Measurements from ENCODE around the gene ENPP1. TPM values are rescaled to one million over a fixed set of nuclear protein-coding genes. Genes with fewer than 3 reads are reported as not detected.

ENPP1 gene
- total and polyA plus RNA-seq, 2 of the 4 experiments (the other 2 are of a cell fraction), result 10.9 to 38.9 TPM

DNA sequence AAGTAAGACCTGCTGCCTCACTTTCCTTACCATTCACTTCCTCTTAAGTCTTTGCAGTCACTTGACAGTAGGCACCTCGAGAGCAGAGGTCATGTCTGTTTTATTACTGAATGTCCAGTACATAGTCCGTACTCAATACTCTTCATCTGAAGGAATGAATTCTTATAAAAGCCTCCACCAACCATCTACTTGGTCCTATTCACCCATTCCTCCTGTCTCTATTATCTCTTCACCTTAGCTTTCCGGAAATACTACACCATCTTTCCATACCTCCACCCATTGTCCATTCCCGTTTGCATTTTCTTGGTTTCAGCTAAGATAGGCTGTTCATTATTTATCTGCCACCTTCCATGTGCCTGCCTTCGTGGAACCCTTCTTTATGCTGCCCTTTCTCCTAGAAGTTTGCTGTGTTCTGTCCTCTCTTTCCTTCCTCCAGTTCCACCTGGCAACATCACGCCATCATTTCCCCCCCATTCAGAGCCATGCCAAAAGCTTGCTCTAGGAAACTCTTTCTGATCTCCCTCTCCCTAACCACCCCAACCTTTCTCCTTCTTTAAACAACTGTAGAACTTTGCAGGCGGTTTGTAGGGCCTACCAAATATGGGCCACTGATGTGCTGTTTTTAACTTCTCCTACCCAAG, 38.3 kb downstream of the ENPP1 start:
- Histone ChIP-seq H3K14ac (replicated peaks; ENCODE audit: low read depth, low read length) (no peak overlapping the region), H3K9me1 (ENCODE audit: insufficient read depth, low read length) (no peaks in the 10 kb centered on the region), H3K56ac (ENCODE audit: extremely low read depth, insufficient read depth, low read length) (no peak overlapping the region), H3K4me1 (ENCODE audit: control insufficient read depth, insufficient read depth, low read length) (peaks cover 5% of the 10 kb centered on the region), H4K20me1 (ENCODE audit: insufficient read depth, low read length) (no peaks in the 10 kb centered on the region), H4K5ac (ENCODE audit: low read depth, low read length) (no peak overlapping the region), H2AK9ac (replicated peaks; ENCODE audit: low read depth, low read length, poor library complexity) (no peak overlapping the region), H3K18ac (ENCODE audit: low read depth, low read length) (no peak overlapping the region), H2AFZ (replicated peaks; ENCODE audit: low read length, poor library complexity) (no peak overlapping the region), H4K8ac (ENCODE audit: low read depth in 2 of 2, low read length in 2 of 2) (no peak overlapping the region), H3K79me1 (ENCODE audit: low read depth in 1 of 2, low read length in 2 of 2) (peaks cover 0 to 8% of the 10 kb centered on the region in 2 experiments; a peak in 1 of 4 replicates), H3K4me2 (ENCODE audit: low read depth, low read length) (no peak overlapping the region), H2BK120ac (ENCODE audit: low read depth, low read length) (no peak overlapping the region), H3K4me3 (ENCODE audit: insufficient read depth, low read depth, low read length) (no peak overlapping the region), H2BK15ac (ENCODE audit: low read depth, low read length) (peak overlapping the region; percentile 24; the same call in 2 of the 3 replicates), H3K27ac (ENCODE audit: insufficient read depth, low read length) (no peak overlapping the region), H3K9ac (ENCODE audit: low read depth, low read length) (no peak overlapping the region), H3K23ac (ENCODE audit: low read depth, low read length) (no peak overlapping the region), H3K9me3 (ENCODE audit: control insufficient read depth, insufficient read depth, low read length) (no peaks in the 10 kb centered on the region; the same call in 1 of the 2 replicates), H4K91ac (ENCODE audit: insufficient read depth, low read depth, low read length) (0 out of 2 replicates have a peak overlapping the region, but pooled peaks have one; percentile 20), H3K36me3 (ENCODE audit: control insufficient read depth, insufficient read depth, low read length) (no peaks in the 10 kb centered on the region), H2BK20ac (ENCODE audit: low read depth, low read length) (no peak overlapping the region), H3K27me3 (ENCODE audit: control insufficient read depth, insufficient read depth, low read length) (no peaks in the 10 kb centered on the region), H3K4ac (ENCODE audit: low read depth, low read length) (no peak overlapping the region), H2BK5ac (ENCODE audit: low read depth, low read length, poor library complexity, severe bottlenecking) (no peak overlapping the region), H2AK5ac (ENCODE audit: low read depth, low read length) (no peak overlapping the region)
- ATAC-seq (ENCODE audit: low read depth) (no peak), DNase-seq (no peak)
- in situ Hi-C loops (cut with MboI; ENCODE audit: low sequenced_read_pairs), result no loop called here
- 79% methylated on average over 4 of the region's 7 CpGs; no CpG with 5 or more reads in 1 of the 2 experiments for WGBS, 2 experiments (ENCODE audit: extremely low coverage in 2 of 2, insufficient read length in 1 of 2)
- dilution Hi-C loops (cut with HindIII; ENCODE audit: low sequenced_read_pairs, unreplicated experiment), result no loop called here
- intact Hi-C loops (cut with micrococcal nuclease), result no loop called here
- BruUV-seq (replicated peaks), result no TSS peak
- TF ChIP-seq RFX5 (IDR thresholded peaks at IDR 0.05; ENCODE audit: low read depth, low read length) (no peak), FOS (IDR thresholded peaks at IDR 0.05; ENCODE audit: low read depth, low read length) (no peak), NFE2L2 (IDR thresholded peaks at IDR 0.05; ENCODE audit: low read depth, low read length) (no peak)
- TF ChIP-seq, protein P1, sequence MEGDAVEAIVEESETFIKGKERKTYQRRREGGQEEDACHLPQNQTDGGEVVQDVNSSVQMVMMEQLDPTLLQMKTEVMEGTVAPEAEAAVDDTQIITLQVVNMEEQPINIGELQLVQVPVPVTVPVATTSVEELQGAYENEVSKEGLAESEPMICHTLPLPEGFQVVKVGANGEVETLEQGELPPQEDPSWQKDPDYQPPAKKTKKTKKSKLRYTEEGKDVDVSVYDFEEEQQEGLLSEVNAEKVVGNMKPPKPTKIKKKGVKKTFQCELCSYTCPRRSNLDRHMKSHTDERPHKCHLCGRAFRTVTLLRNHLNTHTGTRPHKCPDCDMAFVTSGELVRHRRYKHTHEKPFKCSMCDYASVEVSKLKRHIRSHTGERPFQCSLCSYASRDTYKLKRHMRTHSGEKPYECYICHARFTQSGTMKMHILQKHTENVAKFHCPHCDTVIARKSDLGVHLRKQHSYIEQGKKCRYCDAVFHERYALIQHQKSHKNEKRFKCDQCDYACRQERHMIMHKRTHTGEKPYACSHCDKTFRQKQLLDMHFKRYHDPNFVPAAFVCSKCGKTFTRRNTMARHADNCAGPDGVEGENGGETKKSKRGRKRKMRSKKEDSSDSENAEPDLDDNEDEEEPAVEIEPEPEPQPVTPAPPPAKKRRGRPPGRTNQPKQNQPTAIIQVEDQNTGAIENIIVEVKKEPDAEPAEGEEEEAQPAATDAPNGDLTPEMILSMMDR (conservative IDR thresholded peaks at IDR 0.05; ENCODE audit: low read depth, low read length), result no peak
- ChIA-PET CTCF (interaction anchor here (1.0 kb wide), 1 partner anchor 16 kb away, joined by 3 read pairs; no protein-coding TSS in a partner anchor), POLR2A (ENCODE audit: unreplicated experiment) (no interaction called here)

Data from IMR-90 (cell line).